Mucosa of gallbladder (tissue), 1 donor: Measurements from ENCODE around the gene IGFL2. TPM values are rescaled to one million over a fixed set of nuclear protein-coding genes. Genes with fewer than 3 reads are reported as not detected.
"Not testable (repeated sequence)": the region's sequence is repeated elsewhere in the genome, so short reads cannot be mapped to it uniquely, and the experiment has no call there.

Experiments
- DNase-seq: peaks from one replicate; pipeline ENCODE4 v3.0.0-alpha.2; 2020; ENCODE audit warnings: low spot score
- total RNA-seq: library from RNA; stranded (reverse); gene quantifications from one replicate; pipeline ENCODE4 v1.2.1, GENCODE V29; 2021
- donor health status: DM: no; HTN: no; CAD: no.

Gene IGFL2
- total RNA-seq = not detected

DNA sequence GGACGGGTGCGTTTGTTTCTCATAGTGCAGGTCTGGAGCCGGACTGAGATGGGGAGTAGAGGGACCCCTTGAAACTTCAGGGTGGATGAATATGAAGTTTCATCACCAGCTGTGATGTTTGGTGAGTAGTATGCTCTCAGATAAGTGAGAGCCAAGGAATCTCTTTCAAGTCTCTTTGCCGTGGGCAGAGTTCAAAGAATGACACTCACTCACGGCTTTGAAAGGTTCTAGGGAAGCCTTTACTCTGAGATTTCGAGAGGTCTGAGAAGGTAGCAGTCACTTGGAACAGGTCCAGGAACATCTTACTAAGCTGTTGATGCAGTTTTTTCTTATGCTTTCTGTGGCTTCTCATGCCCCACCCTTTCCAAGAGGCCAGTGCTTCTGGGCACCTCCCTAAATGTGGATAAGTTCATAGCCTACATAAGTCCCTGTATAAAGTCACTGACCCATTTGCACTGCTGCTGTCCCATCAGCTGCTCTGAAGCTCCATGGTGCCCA, at the start of gene IGFL2:
Gene IGFL2, plus strand, starts transcription at position 448 of the 498 bp plus-strand sequence. Its CDS starts 41 bp downstream, at position 489.
- DNase-seq = no peak

DNA sequence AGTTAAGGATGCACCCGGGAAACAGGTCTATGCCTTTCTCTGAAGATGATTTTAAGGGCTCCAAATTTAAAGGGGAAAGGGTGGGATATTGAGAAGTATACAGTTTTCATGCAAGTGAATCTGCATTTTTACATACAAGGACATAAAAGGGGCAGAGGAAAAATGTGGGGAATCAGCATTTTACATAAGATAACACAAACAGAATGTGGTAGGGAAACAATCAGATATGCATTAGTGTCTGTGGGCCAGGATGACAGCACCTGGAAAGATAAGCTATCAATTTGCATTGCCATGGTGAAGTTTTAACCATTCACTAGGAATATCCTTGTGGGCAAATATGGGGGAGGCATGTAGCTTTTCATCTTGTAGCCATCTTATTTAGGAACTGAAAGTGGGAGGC, 47.7 kb upstream of the IGFL2 start:
- DNase-seq = no peak

DNA sequence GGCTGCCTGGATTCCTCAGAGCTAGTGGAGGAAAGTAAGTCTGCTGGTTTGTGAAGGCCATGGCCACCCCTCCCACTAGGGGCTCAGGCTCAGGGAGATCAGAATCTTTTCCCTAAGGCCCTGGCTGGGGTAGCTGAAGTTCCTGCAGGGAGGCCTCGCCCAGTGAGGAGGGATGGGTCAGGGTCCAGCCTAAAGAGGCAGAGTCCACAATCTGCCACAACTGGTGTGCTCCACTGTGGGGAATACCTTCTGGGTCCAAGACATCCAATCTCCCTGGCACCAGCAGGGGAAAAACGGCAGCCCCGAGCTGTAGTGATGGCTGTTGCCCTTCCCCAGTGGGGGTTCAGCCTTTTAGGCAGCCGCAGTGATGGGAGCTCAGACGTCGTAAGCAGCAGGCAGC, 46.7 kb upstream of the IGFL2 start:
- no peak for DNase-seq

DNA sequence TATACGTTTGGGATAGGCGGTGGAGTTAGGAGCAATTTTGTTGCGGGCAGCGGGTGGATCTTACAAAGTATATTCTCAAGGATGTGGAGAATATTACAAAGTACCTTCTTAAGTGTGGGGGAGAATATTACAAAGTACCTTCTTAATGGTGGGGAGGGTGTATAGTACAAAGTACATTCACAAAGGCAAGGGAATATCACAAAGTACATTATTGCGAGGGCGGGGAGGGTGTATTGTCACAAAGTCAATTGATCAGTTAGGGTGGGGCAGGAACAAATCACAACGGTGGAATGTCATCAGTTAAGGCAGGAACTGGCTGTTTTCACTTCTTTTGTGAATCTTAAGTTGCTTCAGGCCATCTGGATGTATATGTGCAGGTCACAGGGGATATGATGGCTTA, 45.7 kb upstream of the IGFL2 start:
- not testable (repeated sequence) for DNase-seq

DNA sequence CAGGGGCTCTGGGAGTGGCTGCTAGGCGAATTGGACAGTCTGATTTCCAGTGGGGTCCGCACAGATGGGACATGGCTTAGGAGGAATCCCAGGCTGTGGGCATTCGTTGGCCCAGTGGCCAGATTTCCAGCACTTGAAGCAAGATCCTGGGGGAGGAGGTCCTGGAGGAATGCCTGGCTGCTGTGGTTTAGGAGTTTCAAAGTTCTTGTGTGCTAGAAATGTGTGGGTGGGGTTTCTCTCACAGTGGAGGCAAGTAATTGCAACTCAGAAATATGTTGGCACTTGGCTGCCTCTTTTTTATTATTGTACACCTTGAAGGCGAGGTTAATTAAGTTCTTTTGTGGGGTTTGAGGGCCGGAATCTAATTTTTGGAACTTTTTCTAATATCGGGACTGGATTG, 40.7 kb upstream of the IGFL2 start:
- no peak for DNase-seq

GRCh38 chr19:46109876-46110275, 38.2 kb upstream of the IGFL2 start:
- DNase-seq = no peak

DNA sequence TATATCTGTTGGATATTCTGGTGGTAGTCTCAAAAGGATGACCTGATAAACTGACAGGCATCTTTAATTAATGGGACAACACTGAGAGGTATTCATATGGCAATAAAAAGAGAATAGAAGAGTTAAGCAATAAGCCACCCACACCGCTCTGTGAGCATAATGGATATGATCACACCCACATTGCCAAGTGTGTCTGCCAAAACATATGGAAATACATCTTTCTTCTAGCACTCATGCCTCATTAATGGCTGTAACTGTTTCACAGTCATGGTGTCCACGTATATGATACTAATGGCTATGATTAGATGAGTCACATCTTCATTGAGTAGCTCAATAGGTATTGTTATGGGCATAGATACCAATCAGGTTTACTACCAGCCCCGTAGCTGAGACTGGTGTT, 36.7 kb upstream of the IGFL2 start:
- DNase-seq = no peak

DNA sequence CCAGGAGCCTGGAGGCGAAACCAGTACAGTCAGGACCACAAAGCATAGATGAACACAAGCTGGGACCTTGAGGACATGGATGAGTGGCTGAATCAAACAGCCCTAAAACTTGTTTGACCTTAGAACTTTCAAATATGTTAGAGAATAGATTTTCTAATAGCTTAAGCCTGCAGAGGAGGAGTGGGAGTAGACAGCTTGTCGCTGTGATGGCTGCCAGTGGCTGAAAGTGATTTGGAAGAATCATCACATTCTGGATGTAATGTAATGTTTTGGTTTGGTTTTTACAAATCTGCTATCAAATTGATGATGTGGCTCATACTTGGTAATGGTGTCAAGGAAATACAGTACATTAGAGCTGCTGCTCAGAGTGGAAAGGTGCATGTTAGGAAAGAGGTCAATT, 35.5 kb upstream of the IGFL2 start:
- no peak for DNase-seq

DNA sequence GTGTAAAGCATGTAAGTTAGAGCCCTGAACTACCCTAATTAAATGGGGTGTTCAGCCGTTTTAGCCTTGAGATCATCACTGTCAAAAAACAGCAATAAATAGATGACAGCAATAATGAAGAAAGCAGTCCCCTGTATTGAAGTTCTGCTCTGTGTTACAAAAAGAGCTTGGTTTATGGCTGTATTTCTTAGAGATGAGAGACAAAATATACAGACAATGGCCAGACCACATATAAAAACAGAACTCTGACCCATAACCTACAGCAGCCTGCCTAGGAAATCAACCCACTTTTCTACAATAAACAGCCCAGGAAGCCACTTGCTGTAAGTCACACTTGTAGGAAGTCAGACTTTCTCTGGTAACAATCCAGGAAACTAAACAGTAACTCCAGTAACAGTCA, 34.3 kb upstream of the IGFL2 start:
- no peak for DNase-seq

GRCh38 chr19:46115396-46116106, 32.5 kb upstream of the IGFL2 start:
- DNase-seq = no peak

DNA sequence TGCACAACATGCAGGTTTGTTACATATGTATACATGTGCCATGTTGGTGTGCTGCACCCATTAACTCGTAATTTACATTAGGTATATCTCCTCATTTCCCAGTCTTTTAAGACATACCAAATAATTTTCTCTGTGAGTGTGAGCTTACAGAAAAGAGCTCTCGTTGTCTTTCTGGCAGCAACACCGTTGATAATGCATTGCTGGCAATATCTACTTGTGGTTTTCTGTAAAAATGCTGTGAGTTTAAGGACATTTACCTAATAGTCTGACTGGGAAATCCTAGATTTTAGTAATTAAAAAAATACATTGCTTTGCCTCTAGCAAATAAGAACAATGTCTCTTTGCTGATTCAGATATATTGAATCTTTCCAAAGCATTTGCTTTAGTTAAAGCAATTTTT, 31.9 kb upstream of the IGFL2 start:
- DNase-seq = no peak

DNA sequence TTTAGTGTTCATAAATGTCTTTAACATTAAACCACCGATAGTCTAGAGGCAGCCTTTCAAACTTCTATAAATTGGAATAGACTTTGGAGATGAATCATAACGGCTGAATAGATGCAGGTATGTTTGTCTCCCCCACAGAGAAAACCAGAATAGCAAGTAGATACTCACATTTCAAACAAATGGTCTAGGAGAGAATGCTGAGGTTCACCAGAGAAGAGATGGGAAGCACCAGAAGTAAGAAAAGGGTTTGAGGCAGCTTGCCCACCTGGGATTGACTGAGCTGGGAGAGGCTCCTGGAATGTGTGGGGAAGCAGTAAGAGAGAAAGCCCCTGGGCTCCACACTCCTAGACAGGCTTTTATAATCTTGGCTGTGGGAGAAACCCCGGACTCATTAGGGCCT, 29.9 kb upstream of the IGFL2 start:
- no peak for DNase-seq

DNA sequence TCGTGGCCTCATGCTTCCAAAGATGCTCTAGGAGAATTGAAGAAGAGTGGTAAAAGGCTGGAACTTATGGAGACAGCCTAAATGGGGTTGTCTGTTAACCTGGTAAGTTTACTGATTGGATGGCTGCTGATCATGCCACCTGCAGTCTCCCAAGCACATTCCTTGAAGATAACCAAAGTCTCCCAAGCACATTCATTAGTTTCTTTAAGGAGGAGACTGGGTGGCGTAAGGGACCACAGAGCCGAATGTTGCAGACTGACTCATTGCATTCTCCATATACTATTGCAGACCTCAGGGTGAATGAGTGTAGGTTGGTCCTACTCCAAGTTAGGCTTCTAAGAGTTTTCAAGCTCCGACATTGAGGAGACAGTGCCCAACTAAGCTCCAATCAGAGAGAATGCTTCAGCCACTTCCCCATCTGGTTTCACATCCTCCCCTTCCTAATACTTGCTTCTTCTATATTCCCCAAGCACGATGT, 23.4 kb upstream of the IGFL2 start, which contains the start of gene IGFL3:
Gene IGFL3, minus strand, starts transcription at position 51 of the 478 bp plus-strand sequence. Its CDS starts 39 bp downstream, at position 12.
- DNase-seq = no peak

- no peak for DNase-seq
These were observed 22.6 kb upstream of the IGFL2 start for GRCh38 chr19:46125447-46125846.

DNA sequence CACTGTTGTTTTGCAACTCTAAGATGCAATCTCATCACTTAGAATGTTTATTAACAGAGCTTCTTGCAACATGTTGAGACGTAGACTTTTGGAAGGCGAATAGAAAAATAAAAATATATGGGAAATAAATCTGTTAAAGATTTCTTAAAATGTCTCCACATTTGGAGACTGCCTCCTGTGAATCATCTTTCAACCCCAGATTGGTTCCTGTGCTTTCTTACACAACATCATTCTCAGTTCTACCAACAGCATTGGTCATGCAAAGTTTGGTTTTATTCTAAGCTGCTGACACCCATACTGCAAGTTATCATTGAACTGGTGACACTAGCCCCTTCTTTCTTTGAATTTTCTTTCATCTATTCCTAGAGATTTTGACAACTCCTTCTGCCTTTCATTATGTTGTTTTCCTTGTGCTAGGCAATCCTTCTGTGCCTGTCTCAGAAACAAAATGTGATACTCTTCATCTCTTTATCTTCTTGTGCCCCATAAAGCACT, 21.9 kb upstream of the IGFL2 start:
- DNase-seq = no peak

- DNase-seq = no peak
These were observed 16.4 kb upstream of the IGFL2 start for GRCh38 chr19:46131485-46132143.

DNA sequence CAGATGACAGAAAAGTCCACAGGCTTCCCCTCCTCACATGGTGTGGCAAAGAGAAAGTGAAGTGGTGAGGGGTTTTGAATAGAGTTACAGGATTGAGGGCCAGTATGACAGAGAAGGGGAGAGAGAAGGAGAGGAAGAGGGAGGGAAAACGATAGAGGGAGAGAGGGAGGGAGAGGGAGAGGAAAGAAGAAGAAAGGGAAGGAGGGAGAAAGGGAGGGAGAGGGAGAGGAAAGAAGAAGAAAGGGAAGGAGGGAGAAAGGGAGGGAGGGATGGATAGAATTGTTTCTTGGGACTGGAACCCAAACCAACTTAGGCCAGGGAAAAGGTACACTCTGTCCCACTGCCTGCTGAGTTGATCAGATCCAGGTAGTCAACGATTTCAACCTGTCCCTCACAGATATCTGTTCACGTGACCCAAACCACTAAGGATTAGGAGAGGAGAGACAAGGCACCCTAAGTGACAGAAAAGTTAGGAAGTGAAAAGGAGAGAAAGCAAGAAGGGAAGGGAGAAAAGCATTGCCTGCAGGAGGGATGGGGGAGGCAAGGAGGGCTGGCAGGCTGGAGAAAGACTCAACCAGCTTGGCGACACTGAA, 15.4 kb upstream of the IGFL2 start:
- DNase-seq = no peak

DNA sequence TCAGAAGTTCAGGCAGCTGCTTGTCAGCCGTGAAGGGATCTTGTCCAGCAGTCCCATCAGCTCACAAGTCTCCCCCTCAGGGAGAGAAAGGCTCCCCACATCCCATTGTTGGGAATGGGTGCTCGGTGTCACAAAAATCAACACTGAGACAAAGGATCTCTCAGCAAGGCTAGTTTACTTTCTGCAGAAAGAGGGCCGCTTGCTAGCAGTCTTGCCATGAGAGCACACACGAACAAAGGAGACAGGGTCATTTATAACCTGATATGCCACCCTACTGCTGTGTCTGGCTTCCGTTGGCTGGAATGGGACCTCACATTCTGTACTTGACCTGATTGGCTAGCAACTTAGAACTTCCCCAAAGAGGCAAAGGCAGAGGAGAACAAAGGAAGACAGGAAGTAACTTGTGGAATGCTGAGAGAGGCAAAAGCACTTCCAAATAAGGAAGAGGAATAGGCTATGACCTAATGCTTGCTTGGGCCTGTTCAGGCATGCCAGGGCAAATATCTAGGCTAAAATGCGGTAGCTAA, 14.9 kb upstream of the IGFL2 start:
- peak; percentile 50 for DNase-seq

DNA sequence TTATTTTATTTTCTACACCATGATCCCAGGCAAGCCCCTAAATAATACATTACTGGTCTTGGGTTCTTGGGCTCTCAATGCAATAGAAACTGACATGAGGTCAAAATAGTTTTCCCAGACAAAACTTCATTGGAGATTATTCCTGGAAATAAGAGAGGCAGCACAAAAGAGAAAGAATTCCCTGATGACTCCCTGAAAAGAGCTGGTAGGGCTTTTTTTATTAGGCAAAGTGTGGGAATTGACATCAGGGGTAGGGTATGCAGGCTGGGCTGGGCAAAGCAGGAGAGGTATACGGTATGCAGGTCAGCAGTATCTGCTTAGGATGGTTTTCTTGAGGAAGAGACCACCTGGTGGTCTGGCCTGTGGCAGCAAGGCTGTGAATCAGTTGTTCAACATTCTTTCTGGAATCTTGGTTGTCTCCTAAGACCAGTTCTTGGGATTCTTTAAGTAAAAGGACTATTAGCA, 14.2 kb upstream of the IGFL2 start:
- DNase-seq = no peak

DNA sequence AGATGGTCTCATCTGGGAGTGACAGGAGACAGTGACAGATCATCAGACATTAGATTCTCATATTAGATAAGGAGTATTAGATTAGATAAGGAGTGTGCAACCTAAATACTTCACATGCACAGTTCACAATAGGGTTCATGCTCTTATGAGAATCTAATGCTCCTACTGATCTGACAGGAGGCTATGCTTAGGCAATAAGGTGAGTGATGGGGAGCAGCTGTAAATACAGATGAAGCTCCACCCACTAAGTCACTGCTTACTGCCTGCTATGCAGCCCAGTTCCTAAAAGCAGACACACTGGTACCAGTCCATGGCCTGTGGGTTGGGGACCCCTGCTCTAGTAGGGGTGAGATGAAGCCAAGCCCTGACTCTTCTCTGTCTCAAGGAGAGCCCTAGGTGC, 13.5 kb upstream of the IGFL2 start:
- DNase-seq = no peak

GRCh38 chr19:46137915-46138473, 10.0 kb upstream of the IGFL2 start:
- DNase-seq = no peak

- no peak for DNase-seq
These were observed 6.6 kb upstream of the IGFL2 start for GRCh38 chr19:46141421-46141820.
